Measurements from ENCODE around the gene BCL2L11. TPM values are rescaled to one million over a fixed set of nuclear protein-coding genes. Genes with fewer than 3 reads are reported as not detected.

The BCL2L11 gene
- total RNA-seq, 2 experiments from 2014 or later: 21.9 to 25.6 TPM

- POLR2A ChIA-PET: no interaction called here
- CTCF ChIA-PET: interaction anchor here (0.7 kb wide), 2 partner anchors 91 to 1930 kb away, joined by 3 read pairs; no protein-coding TSS in a partner anchor
- no peak overlapping the region for H3K27ac Mint-ChIP-seq
Observed at GRCh38 chr2:111208639-111209038, 87.9 kb downstream of the BCL2L11 start.

GRCh38 chr2:111209045-111209514, 88.4 kb downstream of the BCL2L11 start:
- CTCF ChIA-PET: interaction anchor here (0.7 kb wide), 2 partner anchors 91 to 1930 kb away, joined by 3 read pairs; no protein-coding TSS in a partner anchor
- H3K4me1 Mint-ChIP-seq (ENCODE audit: low read depth): peaks cover 11% of the 10 kb centered on the region
- H3K27me3 Mint-ChIP-seq: peaks cover 5% of the 10 kb centered on the region
- intact Hi-C loops (cut with micrococcal nuclease): no loop called here
- H3K9me3 Mint-ChIP-seq: peaks cover 16% of the 10 kb centered on the region
- H3K27ac Mint-ChIP-seq: no peak overlapping the region
- no peak overlapping the region for H3K4me3 Mint-ChIP-seq
- DNase-seq: peak; percentile 62
- peaks cover 6% of the 10 kb centered on the region for H3K36me3 Mint-ChIP-seq
- POLR2A ChIA-PET: no interaction called here

More at GRCh38 chr2:111208639-111209038, 87.9 kb downstream of the BCL2L11 start:
- peaks cover 5% of the 10 kb centered on the region for H3K36me3 Mint-ChIP-seq
- intact Hi-C loops (cut with micrococcal nuclease): no loop called here
- H3K4me1 Mint-ChIP-seq (ENCODE audit: low read depth): peaks cover 11% of the 10 kb centered on the region
- H3K27me3 Mint-ChIP-seq: peaks cover 5% of the 10 kb centered on the region
- peaks cover 12% of the 10 kb centered on the region for H3K9me3 Mint-ChIP-seq
- no peak overlapping the region for H3K4me3 Mint-ChIP-seq
- no peak for DNase-seq

- ChIA-PET POLR2A (no interaction called here), CTCF (interaction anchor here (1.0 kb wide), 1 partner anchor 10 kb away, joined by 3 read pairs; no protein-coding TSS in a partner anchor)
- intact Hi-C loops (cut with micrococcal nuclease): no loop called here
- Mint-ChIP-seq H3K27me3 (peaks cover 5% of the 10 kb centered on the region), H3K9me3 (peaks cover 26% of the 10 kb centered on the region), H3K4me1 (ENCODE audit: low read depth) (peaks cover 11% of the 10 kb centered on the region), H3K4me3 (no peak overlapping the region), H3K36me3 (peaks cover 15% of the 10 kb centered on the region), H3K27ac (no peak overlapping the region)
- no peak for DNase-seq
Observed at GRCh38 chr2:111210036-111210435, 89.3 kb downstream of the BCL2L11 start.

- peaks cover 28% of the 10 kb centered on the region for H3K9me3 Mint-ChIP-seq
- no peaks in the 10 kb centered on the region for H3K27me3 Mint-ChIP-seq
- peaks cover 21% of the 10 kb centered on the region for H3K36me3 Mint-ChIP-seq
- no peak overlapping the region for H3K4me3 Mint-ChIP-seq
- H3K27ac Mint-ChIP-seq: no peak overlapping the region
- peaks cover 5% of the 10 kb centered on the region for H3K4me1 Mint-ChIP-seq (ENCODE audit: low read depth)
- ChIA-PET CTCF (no interaction called here), POLR2A (no interaction called here)
- intact Hi-C loops (cut with micrococcal nuclease): no loop called here
- DNase-seq: no peak
Observed at GRCh38 chr2:111213877-111214276, 93.2 kb downstream of the BCL2L11 start.

GRCh38 chr2:111216811-111217652, 96.3 kb downstream of the BCL2L11 start:
- Mint-ChIP-seq H3K27ac (no peak overlapping the region), H3K36me3 (peaks cover 19% of the 10 kb centered on the region), H3K9me3 (peaks cover 22% of the 10 kb centered on the region), H3K27me3 (peaks cover 10% of the 10 kb centered on the region), H3K4me1 (ENCODE audit: low read depth) (no peaks in the 10 kb centered on the region), H3K4me3 (no peak overlapping the region)
- no peak for DNase-seq
- CTCF ChIA-PET: no interaction called here
- POLR2A ChIA-PET: no interaction called here
- intact Hi-C loops (cut with micrococcal nuclease): no loop called here
